Uterus (tissue), 2 donors: ENCODE data around the gene FILIP1L.

Experiments
- POLR2A ChIP-seq, 2 donors: fragments of 450-650 bp; IDR thresholded peaks; one replicate each; pipeline ENCODE4 v1.6.1; 2016; ENCODE audit warnings: antibody characterized with exemption in 2 of 2, mild to moderate bottlenecking in 1 of 2, moderate library complexity in 1 of 2
- TF ChIP-seq, protein P1 (sequence below), 4 experiments: fragments of 200-600 bp in 2 of 4; fragments of 450-650 bp in 2 of 4; sonication (generic) in 2 of 4; IDR thresholded peaks; one replicate each; pipeline ENCODE4 v1.5.1; 2016 to 2019; ENCODE audit warnings: antibody characterized with exemption in 4 of 4, mild to moderate bottlenecking in 2 of 4, moderate library complexity in 1 of 4

DNA sequence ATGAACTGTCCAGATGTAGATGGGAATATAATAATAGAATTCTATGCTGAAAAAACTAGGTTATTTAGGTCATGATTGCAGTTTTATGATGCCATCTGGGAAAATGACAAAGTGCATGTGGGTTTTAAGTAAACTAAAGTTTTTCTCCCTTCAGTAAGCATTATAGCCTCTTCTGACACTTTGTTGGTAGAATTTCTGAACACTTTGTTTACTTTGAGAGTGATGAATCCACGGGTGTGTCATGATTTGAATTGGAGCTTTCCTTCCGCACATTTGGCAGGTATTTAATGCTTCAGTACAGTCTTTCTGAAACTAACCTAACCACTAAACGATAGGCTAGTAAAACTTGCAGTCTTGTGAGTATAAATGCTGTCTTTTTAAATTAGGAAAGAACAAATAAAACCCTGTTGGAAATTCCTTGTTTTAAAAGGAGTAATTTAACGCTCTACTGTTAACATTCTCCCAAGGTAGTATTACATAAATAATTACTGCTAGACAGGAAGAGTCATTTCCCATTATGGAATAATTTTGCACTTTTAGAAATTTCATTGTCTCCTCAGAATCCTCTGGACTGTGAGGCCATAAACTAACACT, 7.0 kb downstream of the FILIP1L start:
- TF ChIP-seq, protein P1, sequence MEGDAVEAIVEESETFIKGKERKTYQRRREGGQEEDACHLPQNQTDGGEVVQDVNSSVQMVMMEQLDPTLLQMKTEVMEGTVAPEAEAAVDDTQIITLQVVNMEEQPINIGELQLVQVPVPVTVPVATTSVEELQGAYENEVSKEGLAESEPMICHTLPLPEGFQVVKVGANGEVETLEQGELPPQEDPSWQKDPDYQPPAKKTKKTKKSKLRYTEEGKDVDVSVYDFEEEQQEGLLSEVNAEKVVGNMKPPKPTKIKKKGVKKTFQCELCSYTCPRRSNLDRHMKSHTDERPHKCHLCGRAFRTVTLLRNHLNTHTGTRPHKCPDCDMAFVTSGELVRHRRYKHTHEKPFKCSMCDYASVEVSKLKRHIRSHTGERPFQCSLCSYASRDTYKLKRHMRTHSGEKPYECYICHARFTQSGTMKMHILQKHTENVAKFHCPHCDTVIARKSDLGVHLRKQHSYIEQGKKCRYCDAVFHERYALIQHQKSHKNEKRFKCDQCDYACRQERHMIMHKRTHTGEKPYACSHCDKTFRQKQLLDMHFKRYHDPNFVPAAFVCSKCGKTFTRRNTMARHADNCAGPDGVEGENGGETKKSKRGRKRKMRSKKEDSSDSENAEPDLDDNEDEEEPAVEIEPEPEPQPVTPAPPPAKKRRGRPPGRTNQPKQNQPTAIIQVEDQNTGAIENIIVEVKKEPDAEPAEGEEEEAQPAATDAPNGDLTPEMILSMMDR (IDR thresholded peaks at IDR 0.05) = no peak
- no peak for TF ChIP-seq POLR2A (IDR thresholded peaks at IDR 0.05)
